Placental epithelial cell (primary cell): ENCODE measurements around the gene S100A1. TPM values are rescaled to one million over a fixed set of nuclear protein-coding genes. Genes with fewer than 3 reads are reported as not detected.

Source experiments
- total RNA-seq: library from RNA; depleted of rRNA; stranded (reverse); fragments of >200 nt; gene quantifications from 2 replicates; pipeline ENCODE4 v1.2.3, GENCODE V29; 2012

The S100A1 gene
- 0.39 TPM in 1 of 2 replicates, not detected in the other for total RNA-seq

GRCh38 chr1:153627715-153628626 is at the start of gene S100A1:
Gene S100A1, plus strand, starts transcription at chr1:153628434. Its CDS starts 2,088 bp downstream, at chr1:153630522.

GRCh38 chr1:153612755-153613331 is 15.4 kb upstream of the S100A1 start, which contains the start of gene S100A16:
Gene S100A16, minus strand, starts transcription at chr1:153613137. Its CDS starts 4,986 bp downstream, at chr1:153608151.

GRCh38 chr1:153616144-153616916 is 11.9 kb upstream of the S100A1 start, which contains the start of gene S100A14:
Gene S100A14, minus strand, starts transcription at chr1:153616325. Its CDS starts 467 bp downstream, at chr1:153615858.

DNA sequence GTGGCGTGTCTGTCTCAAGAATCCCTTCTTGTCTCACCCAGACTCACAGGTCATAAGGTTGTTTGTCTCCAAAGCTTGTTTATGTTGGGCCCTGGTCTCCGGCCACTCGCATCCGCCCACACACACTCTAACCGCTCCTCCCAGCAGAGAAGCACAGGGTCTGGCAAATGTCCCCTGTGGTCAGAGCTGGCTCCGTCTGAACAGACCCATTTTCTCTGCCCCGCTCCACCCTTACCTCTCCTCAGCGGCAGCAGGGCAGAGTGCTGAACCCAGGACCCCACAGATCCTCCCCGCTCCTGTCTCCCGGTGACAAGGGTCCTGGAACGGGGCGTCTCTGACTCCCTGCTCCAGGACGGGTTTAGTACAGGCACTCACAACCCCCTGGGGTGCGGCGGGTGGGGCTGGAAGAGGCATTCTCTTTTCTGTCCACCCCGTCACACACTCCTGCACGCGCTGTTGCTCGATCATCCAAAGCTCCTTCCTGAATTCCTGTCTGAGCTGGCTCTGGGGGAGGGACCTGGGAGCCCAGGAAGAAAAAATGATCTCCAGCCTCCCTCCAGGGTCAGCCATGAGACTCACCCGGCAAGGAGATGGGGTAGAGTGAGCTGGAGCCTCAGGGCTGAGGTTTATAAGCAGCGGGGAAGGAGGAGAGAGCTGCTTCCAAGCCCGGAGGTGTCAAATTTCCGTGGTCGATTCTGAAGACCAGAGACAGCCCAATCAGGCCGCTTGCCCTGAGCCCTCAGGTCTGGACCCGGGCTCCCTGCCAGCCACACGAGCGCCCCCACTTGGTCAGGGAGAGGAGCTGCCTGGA is 1.1 kb upstream of the S100A1 start, which contains the start of gene S100A13:
Gene S100A13, minus strand, starts transcription at position 602 of the 811 bp plus-strand sequence. CDS start 1,033 bp downstream, outside the sequence.

DNA sequence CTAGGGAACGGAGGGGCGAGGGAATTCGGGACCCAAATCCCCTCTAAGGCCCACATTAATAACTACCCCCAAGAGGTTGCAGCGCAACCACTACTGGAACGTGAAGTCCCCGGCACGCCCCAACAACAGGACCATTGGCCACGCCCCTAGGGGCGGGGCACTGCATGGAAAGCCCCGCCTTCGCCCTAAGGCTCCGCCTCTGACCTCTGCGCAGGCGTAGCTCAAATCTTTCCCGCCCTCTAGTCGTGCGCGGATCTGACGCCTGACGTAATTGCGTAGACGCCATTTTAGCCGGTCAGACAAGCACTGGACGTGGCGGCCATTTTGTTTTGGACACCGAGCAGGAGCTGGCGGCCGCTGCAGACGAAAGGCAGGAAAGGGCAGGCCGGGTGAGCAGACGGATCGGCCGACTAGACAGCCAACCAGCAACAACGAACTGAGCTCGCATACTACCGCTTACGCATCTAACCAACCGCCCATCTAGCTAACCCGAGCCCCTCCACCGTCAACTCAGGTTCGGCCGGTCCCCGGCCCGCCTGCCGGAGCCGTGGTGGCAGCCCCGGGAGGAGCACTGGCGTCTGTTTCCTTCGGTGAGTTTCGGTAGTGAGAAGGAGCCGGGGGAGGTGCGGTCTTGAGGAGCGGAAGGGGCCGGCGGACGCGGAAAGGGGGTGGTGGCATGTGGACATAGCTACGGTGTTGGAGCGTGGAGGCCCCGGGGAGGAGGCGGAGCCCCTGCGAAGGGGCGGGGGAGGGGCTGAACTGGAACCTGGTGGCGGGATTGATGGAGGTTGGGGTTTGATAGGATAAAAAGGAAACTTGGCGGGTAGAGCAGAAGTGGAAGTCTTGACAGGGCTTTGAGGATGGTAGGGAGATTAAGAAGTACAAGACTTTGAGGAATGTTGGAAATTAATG is 5.8 kb downstream of the S100A1 start, which contains the start of gene CHTOP:
Gene CHTOP, plus strand, starts transcription at position 313 of the 912 bp plus-strand sequence. CDS start 2,523 bp downstream, outside the sequence.

DNA sequence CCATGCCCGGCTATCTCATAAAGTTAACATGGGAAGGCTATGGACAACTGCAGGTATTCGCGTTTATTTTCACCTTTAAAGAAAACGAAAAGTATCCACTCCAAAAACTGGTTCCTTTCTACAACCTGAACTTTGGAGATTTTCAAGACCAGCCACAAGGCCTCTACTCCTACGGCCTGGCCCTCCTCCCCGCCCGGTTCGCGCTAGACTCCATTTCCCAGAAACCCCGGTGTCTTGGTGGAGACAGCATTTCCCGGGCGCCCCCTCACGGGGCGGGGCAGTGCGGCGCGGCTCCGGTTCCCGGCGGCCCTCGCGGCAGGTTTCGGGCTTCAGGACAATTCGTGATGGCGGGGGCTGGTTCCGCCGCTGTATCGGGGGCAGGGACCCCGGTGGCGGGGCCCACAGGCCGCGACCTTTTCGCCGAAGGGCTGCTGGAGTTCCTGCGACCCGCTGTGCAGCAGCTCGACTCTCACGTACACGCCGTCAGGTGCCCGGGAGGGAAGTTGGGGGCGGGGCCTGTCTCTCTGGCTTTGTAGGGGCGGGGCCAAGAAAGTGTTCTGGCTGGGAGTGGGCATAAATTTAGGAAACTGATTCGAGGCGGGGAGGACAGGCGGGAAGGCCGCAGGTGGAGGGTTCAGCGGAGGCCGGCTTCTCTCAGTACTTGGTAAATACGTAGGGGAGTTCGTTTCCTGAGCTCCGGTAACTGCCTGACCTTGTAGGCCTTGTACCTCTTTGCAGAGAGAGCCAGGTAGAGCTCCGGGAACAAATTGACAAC is 30.4 kb downstream of the S100A1 start, which contains the start of gene SNAPIN:
Gene SNAPIN, plus strand, starts transcription at position 304 of the 775 bp plus-strand sequence. Its CDS starts 41 bp downstream, at position 345.

GRCh38 chr1:153670859-153671627 is 42.8 kb downstream of the S100A1 start, which contains the start of gene ILF2:
Gene ILF2, minus strand, starts transcription at chr1:153670993. Its CDS starts 71 bp downstream, at chr1:153670922.

GRCh38 chr1:153678519-153679336 is 50.5 kb downstream of the S100A1 start, which contains the start of gene NPR1:
Gene NPR1, plus strand, starts transcription at chr1:153678688. Its CDS starts 421 bp downstream, at chr1:153679109.

Other genes with a start within 250 kb of the S100A1 start
- not detected in 2 replicates for gene S100A8, start 237.4 kb upstream of the S100A1 start, total RNA-seq
- gene S100A7A, start 211.9 kb upstream of the S100A1 start, total RNA-seq = not detected in 2 replicates
- gene S100A7, start 167.8 kb upstream of the S100A1 start, total RNA-seq = not detected in 2 replicates
- gene S100A6, start 92.4 kb upstream of the S100A1 start, total RNA-seq = 902 and 2,842 TPM in 2 replicates
- not detected in 2 replicates for gene S100A5, start 87.5 kb upstream of the S100A1 start, total RNA-seq
- gene S100A4, start 82.6 kb upstream of the S100A1 start, total RNA-seq = 178 and 253 TPM in 2 replicates
- gene S100A3, start 79.2 kb upstream of the S100A1 start, total RNA-seq = 13.0 and 31.2 TPM in 2 replicates
- gene S100A2, start 62.6 kb upstream of the S100A1 start, total RNA-seq = 5.2 and 8.2 TPM in 2 replicates
- gene S100A16, start 15.3 kb upstream of the S100A1 start, total RNA-seq = 266 and 918 TPM in 2 replicates
- gene S100A14, start 12.1 kb upstream of the S100A1 start, total RNA-seq = 207 and 362 TPM in 2 replicates
- gene S100A13, start 929 bp upstream of the S100A1 start, total RNA-seq = 89.6 and 125 TPM in 2 replicates
- 44.0 and 49.0 TPM in 2 replicates for gene CHTOP, start 5.6 kb downstream of the S100A1 start, total RNA-seq
- gene SNAPIN, start 30.3 kb downstream of the S100A1 start, total RNA-seq = 44.8 and 69.8 TPM in 2 replicates
- gene ILF2, start 42.6 kb downstream of the S100A1 start, total RNA-seq = 147 and 215 TPM in 2 replicates
- gene NPR1, start 50.3 kb downstream of the S100A1 start, total RNA-seq = 0.22 and 0.39 TPM in 2 replicates
- gene INTS3, start 99.6 kb downstream of the S100A1 start, total RNA-seq = 44.8 and 45.4 TPM in 2 replicates
- gene SLC27A3, start 147.0 kb downstream of the S100A1 start, total RNA-seq = 23.9 and 24.5 TPM in 2 replicates